Gastroesophageal sphincter (tissue), 3 donors: ENCODE measurements around the gene NCF4.

Experiments
- CTCF ChIP-seq, 4 experiments: fragments of 200-600 bp in 2 of 4; fragments of 450-650 bp in 2 of 4; sonication (generic) in 1 of 4; IDR thresholded peaks; one replicate each; pipeline ENCODE4 v1.5.1; 2017 to 2019; ENCODE audit warnings: antibody characterized with exemption in 4 of 4, mild to moderate bottlenecking in 2 of 4, moderate library complexity in 2 of 4
- POLR2AphosphoS5 ChIP-seq: sonication (generic); formaldehyde crosslinking; IDR thresholded peaks from one replicate; pipeline ENCODE4 v1.6.1; 2017; ENCODE audit warnings: antibody characterized with exemption

GRCh38 chr22:36913427-36914389 is 52.9 kb downstream of the NCF4 start, which contains the start of gene CSF2RB:
- TF ChIP-seq CTCF (IDR thresholded peaks at IDR 0.05) = no peak
- no peak for TF ChIP-seq POLR2AphosphoS5
